NCI-H1694 (cell line): ENCODE results near the gene HDGF.
"Not testable (repeated sequence)": the region's sequence is repeated elsewhere in the genome, so short reads cannot be mapped to it uniquely, and the experiment has no call there.

ENCODE experiments used
- DNase-seq: peaks from one replicate; lab custom pipeline; 2025; lab: John Stamatoyannopoulos, UW

The HDGF gene

DNA sequence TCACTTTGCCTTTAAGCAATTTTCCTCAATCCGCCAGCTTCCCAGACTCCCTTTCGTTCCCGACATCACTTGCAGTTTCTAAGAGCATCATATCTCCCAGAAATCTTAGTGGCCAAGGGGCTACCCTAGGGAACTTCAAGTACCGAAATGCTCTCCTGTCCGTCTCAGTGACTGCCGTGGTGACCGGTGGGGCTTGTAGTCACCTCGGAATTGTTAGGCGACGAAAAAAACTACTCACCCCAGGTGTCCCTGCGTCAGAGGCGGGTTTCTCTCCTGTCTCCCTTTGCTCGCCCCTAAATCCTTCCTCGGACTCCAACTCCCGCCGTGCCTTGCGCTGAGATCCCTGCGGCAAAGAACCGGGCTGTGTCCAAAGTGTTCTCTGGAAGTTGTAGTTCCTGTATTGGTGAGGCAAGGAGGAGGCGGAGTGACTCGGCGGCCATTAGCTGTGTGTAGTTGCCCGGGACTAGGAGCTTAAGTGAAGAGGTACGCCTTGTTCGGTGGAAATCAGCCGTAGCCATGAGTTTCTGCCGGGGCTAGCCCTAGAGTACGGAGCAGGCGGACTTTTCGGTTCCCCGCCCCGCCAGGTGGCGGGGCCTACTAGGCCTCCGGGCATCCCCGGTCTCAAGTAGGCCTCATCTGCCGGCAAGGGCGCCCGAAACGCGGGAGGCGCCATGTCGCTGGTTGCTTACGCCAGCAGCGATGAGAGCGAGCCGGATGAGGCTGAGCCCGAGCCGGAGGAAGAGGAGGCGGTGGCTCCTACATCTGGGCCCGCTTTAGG lies 15.8 kb upstream of the HDGF start, which contains the start of gene PRCC:
Gene PRCC, plus strand, starts transcription at position 435 of the 778 bp plus-strand sequence. Its CDS starts 237 bp downstream, at position 672.
- DNase-seq = peak; percentile 100

- no peak for DNase-seq
Measured at GRCh38 chr1:156766298-156767100, 15.0 kb upstream of the HDGF start.

- no peak for DNase-seq
Measured at GRCh38 chr1:156765666-156766065, 14.2 kb upstream of the HDGF start.

GRCh38 chr1:156765136-156765535 lies 13.7 kb upstream of the HDGF start:
- not testable (repeated sequence) for DNase-seq

- DNase-seq = no peak
Measured at GRCh38 chr1:156760796-156761104, 9.3 kb upstream of the HDGF start.

GRCh38 chr1:156760092-156760795 lies 8.8 kb upstream of the HDGF start:
- no peak for DNase-seq

GRCh38 chr1:156757572-156758253 lies 6.2 kb upstream of the HDGF start:
- not testable (repeated sequence) for DNase-seq

- DNase-seq = no peak
Measured at GRCh38 chr1:156756355-156756754, 4.9 kb upstream of the HDGF start.

GRCh38 chr1:156755527-156755950 lies 4.1 kb upstream of the HDGF start:
- no peak for DNase-seq

- DNase-seq = no peak
Measured at GRCh38 chr1:156754219-156754618, 2.7 kb upstream of the HDGF start.

GRCh38 chr1:156752843-156753482 lies 1.5 kb upstream of the HDGF start:
- no peak for DNase-seq

DNA sequence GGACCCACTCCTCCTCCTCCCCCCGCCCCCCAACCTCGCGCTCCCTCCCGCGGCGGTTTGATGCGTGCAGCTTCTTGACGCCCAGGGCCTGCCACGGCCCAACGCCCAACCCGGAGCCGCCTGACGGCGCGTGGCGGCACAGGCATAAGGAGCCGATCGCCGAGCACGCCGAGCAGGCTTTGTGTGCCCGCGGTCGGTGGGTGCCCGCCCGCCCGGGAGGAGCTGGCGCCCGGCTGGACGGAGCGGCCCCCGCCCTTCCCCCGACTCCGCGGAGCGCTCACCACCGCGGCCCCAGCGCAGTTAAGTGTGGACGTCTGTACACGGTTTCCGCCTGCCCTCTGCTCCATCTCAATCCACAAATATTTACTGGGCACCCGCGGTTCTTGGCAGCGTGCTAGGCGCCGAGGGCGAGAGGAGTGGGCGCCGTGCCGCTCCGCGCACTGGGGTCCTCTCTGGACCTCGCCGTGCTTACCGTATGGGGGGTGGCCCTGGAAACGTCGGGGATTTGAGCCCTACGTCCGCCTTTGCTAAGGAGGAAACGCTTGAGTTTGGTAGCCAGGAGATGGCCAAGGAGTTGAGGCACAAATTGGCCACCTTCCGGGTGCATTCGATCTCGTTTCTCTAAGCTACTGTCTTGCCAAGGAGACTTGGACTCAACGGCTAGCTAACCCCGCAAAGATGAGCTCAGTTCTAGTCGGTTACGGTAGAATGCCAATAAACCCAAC lies 444 bp upstream of the HDGF start:
- DNase-seq = peak; percentile 97

DNA sequence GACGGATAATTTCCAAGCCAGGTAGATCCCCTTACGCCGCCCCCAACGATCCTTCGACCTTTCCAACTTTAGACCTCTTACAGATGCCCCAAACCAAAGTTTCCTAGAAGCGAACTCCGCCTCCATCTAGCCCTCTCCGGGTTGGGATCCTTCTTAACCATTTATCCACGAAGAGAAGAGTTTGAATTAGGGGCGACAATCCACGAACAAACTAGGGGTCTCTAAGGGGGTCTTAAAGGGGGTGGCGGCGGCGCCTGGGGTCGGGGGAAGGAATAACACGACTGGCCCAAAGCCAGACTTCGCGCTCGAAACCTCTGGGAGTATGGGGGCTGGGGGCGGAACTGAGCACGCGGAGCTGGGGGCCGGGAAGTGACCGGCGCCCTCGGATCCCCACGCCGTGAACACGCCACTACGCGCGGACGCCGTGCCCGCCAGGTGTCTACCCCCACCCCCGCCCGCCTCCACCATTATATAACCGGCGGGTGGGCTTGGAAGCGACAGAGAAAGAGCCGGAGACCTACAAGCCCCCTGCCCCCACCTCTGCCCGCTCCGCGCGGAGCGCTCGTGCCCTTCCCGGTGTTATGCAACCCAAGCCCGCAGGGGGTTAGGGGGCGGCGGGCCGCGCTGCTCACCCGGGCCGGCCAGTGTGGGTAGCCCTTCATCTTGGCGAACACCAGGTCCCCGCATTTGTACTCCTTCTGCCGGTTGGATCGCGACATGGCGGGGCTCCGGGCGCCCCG lies 594 bp downstream of the HDGF start:
- DNase-seq = no peak

DNA sequence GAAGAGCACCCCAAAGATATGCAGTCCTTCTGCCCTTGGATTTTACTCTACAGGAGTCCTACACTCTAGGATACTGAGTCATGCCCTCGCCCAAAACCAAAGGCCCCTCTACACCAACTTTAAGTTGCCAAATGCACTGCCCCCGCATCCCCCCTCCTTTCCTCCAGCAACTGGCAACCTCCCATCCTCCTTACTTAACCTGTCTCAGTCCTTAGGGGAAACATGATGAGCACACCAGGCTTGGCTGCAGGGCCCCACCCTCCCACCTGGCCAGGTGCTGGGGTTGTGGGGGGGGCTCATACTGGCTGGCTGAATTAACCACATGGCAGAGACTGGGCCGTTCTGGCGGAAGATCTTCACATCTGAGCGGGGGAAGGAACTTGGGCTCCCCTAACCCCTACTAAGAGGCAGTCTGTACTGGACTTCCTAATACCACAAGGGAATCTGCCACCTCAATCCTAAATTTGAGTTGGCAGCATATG lies 1.2 kb downstream of the HDGF start:
- no peak for DNase-seq

DNA sequence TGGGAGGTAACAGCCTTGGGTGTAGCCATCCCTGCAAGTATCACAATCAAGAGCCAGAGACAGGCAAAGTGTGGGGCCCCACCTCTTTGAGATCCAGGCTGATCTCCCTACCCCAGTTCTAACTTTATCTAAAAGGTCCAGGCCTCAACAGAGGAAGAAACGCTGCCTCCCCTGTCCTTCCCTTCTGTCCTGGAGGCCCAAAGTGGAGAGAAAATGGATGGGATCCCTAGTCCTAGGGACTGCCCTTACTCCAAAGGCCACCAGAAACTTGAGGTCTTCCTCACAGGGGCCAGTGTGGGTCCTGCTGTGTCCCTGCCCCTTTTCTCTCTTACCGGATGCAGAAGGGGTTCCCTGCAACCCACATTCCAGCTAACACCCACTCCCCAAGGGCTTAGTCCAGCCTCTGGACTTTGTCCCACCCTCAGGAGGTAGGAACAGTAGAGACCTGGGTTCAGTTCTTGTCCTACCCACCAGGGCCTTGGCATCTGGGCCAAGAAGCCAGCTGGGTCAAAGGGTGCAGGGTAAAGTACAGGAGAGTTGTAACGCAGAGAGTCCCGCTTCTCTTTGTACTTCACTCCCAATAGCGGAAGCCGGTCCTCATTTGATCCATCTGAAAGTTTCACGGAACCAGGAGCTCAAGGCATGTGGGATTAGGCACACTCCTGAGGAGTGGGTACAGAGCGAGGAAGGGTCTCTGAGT lies 1.9 kb downstream of the HDGF start:
- no peak for DNase-seq

GRCh38 chr1:156748670-156749418 lies 2.6 kb downstream of the HDGF start:
- DNase-seq = no peak

GRCh38 chr1:156747742-156748669 lies 3.5 kb downstream of the HDGF start:
- DNase-seq = no peak
